PFSK-1 (cell line): ENCODE results near the gene SLMAP.

Experiments
- SIN3A ChIP-seq: IDR thresholded peaks from 2 replicates; pipeline ENCODE4 v1.6.1; 2012; ENCODE audit warnings: mild to moderate bottlenecking, low read length, moderate library complexity, borderline replicate concordance; ENCODE audit not compliant: insufficient read depth
- TAF1 ChIP-seq: IDR thresholded peaks from 2 replicates; pipeline ENCODE4 v1.6.1; 2012; ENCODE audit warnings: low read length, control low read depth, borderline replicate concordance; ENCODE audit not compliant: insufficient read depth

GRCh38 chr3:57877116-57877515 is 121.0 kb downstream of the SLMAP start:
- TF ChIP-seq TAF1 = no peak
- TF ChIP-seq SIN3A = no peak
